Measurements from ENCODE around the gene FUT1.
A peak's percentile ranks its signal among the peaks of the same experiment; 100 is the strongest.

Gene FUT1

DNA sequence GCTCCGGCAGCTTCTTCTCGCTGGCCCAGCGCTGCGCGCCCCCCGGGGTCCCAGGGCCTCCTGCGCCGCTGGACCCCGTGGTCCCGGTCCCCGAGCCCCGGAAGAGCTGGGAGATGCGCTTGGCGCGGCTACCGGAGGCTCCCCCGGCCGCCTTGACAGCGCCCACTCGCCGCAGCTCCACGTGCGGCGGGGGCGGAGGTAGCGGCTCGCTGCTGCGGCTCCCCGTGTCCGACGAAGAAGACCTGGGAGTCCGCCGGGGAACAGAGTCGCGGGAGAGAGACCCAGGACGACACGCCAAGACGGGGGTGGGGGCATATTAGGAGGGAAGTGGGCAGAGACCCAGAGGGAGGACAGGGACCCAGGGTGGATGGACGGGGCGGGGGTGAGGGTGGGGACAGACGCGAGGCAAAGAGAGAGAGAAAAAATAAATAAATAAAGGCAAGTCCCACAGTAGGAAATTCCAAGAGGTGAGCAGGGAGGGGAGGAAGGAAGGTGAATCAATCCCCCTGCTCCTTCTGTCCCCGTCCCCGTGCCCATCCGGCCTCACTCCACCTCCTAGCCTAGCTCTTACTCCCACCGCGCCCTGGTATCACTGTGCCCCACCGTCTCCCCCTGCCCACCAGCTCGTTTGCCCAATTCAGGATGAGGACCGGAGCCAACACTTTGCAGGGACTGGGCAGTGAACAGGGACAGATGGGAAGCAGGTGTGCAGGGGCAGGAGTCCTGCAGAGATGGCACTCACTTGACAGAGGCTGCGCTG is 12.9 kb downstream of the FUT1 start:
- peaks cover 0 to 22% (median 6%) of the 10 kb centered on the region in 11 experiments; a peak in 8 of 22 replicates for H4K20me1 ChIP-seq
- H3K4me3 ChIP-seq: peak overlapping the region; percentile 67 to 86 (median 82)
- peaks cover 0 to 45% (median 18%) of the 10 kb centered on the region in 11 experiments; a peak in 21 of 22 replicates for H3K36me3 ChIP-seq
- H3K27me3 ChIP-seq: no peaks in the 10 kb centered on the region
- H3K9me3 ChIP-seq (replicated peaks in 1 of 11): no peaks in the 10 kb centered on the region
- peaks cover 34 to 51% (median 42%) of the 10 kb centered on the region in 10 experiments for H3K4me1 ChIP-seq
- H3K9ac ChIP-seq: peak overlapping the region; percentile 75 to 98 (median 85)
- TF ChIP-seq Cebpa-rat (IDR thresholded peaks at IDR 0.05): no peak
- peak overlapping the region; percentile 62 to 98 (median 86); a peak in 21 of 22 replicates for H3K27ac ChIP-seq
- H3K4me2 ChIP-seq: peak overlapping the region; percentile 98 to 100 (median 100)

GRCh38 chr19:48738557-48739403 is 13.7 kb downstream of the FUT1 start:
- no peak for TF ChIP-seq Cebpa-rat (IDR thresholded peaks at IDR 0.05)
- Histone ChIP-seq H3K9ac (peak overlapping the region; percentile 75 to 98 (median 85)), H3K4me3 (peak overlapping the region; percentile 67 to 86 (median 82)), H3K4me1 (peaks cover 34 to 48% (median 42%) of the 10 kb centered on the region in 10 experiments), H3K9me3 (replicated peaks in 1 of 11) (no peaks in the 10 kb centered on the region), H3K27ac (peak overlapping the region; percentile 62 to 98 (median 86); a peak in 21 of 22 replicates), H3K4me2 (peak overlapping the region; percentile 98 to 100 (median 100)), H4K20me1 (peaks cover 0 to 22% (median 6%) of the 10 kb centered on the region in 11 experiments; a peak in 8 of 22 replicates), H3K36me3 (peaks cover 0 to 53% (median 24%) of the 10 kb centered on the region in 11 experiments; a peak in 21 of 22 replicates), H3K27me3 (no peaks in the 10 kb centered on the region)

- Histone ChIP-seq H3K4me2 (peak overlapping the region in 7 of 11 experiments; percentile 68 to 86 (median 78); a peak in 10 of 22 replicates), H4K20me1 (peaks cover 0 to 22% (median 6%) of the 10 kb centered on the region in 11 experiments; a peak in 8 of 22 replicates), H3K4me1 (peaks cover 34 to 48% (median 42%) of the 10 kb centered on the region in 10 experiments), H3K27me3 (no peaks in the 10 kb centered on the region), H3K9me3 (replicated peaks in 1 of 11) (no peaks in the 10 kb centered on the region), H3K4me3 (no peak overlapping the region), H3K9ac (no peak overlapping the region), H3K36me3 (peaks cover 0 to 57% (median 31%) of the 10 kb centered on the region in 11 experiments; a peak in 21 of 22 replicates), H3K27ac (no peak overlapping the region)
- no peak for TF ChIP-seq Cebpa-rat (IDR thresholded peaks at IDR 0.05)
Observed at GRCh38 chr19:48737360-48737998, 15.0 kb downstream of the FUT1 start.

GRCh38 chr19:48735031-48735615 is 17.3 kb downstream of the FUT1 start:
- Histone ChIP-seq H3K27me3 (no peaks in the 10 kb centered on the region), H3K4me3 (no peak overlapping the region), H3K9me3 (replicated peaks in 1 of 11) (peaks cover 0 to 18% (median 14%) of the 10 kb centered on the region in 11 experiments; a peak in 19 of 22 replicates), H3K36me3 (peaks cover 5 to 80% (median 53%) of the 10 kb centered on the region in 11 experiments), H3K4me1 (peaks cover 12 to 25% (median 18%) of the 10 kb centered on the region in 10 experiments), H3K27ac (no peak overlapping the region), H3K4me2 (no peak overlapping the region), H4K20me1 (peaks cover 0 to 22% (median 6%) of the 10 kb centered on the region in 11 experiments; a peak in 8 of 22 replicates), H3K9ac (no peak overlapping the region)
- TF ChIP-seq Cebpa-rat (IDR thresholded peaks at IDR 0.05): no peak

DNA sequence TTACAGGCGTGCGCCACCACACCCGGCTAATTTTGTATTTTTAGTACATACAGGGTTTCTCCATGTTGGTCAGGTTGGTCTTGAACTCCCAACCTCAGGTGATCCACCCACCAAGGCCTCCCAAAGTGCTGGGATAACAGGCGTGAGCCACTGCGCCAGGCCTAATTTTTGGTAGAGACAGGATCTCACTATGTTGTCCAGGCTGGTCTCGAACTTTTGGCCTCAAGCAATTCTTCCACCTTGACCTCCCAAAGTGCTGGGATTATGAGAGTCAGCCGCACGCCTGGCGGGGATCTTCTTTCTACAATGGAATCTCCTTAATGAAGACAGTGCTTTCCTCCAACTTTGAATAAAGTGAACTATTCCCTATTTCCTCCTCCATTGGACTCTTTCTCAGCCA is 17.8 kb downstream of the FUT1 start:
- Histone ChIP-seq H3K4me1 (peaks cover 8 to 20% (median 13%) of the 10 kb centered on the region in 10 experiments; a peak in 18 of 20 replicates), H3K36me3 (peaks cover 5 to 85% (median 58%) of the 10 kb centered on the region in 11 experiments), H3K9ac (no peak overlapping the region), H3K9me3 (replicated peaks in 1 of 11) (peaks cover 0 to 23% (median 18%) of the 10 kb centered on the region in 11 experiments; a peak in 19 of 22 replicates), H3K4me3 (no peak overlapping the region), H3K4me2 (no peak overlapping the region), H3K27ac (no peak overlapping the region), H3K27me3 (no peaks in the 10 kb centered on the region), H4K20me1 (peaks cover 0 to 22% (median 6%) of the 10 kb centered on the region in 11 experiments; a peak in 8 of 22 replicates)
- TF ChIP-seq Cebpa-rat (IDR thresholded peaks at IDR 0.05): no peak

GRCh38 chr19:48731452-48731851 is 21.0 kb downstream of the FUT1 start:
- no peaks in the 10 kb centered on the region for H3K27me3 ChIP-seq
- H3K9me3 ChIP-seq (replicated peaks in 1 of 11): peaks cover 17 to 54% (median 50%) of the 10 kb centered on the region in 11 experiments
- H4K20me1 ChIP-seq: peaks cover 0 to 3% (median under 1%) of the 10 kb centered on the region in 11 experiments; a peak in 7 of 22 replicates
- H3K36me3 ChIP-seq: peaks cover 5 to 98% (median 89%) of the 10 kb centered on the region in 11 experiments
- no peak overlapping the region for H3K4me2 ChIP-seq
- no peak overlapping the region for H3K9ac ChIP-seq
- no peak for TF ChIP-seq Cebpa-rat (IDR thresholded peaks at IDR 0.05)
- H3K27ac ChIP-seq: no peak overlapping the region
- no peak overlapping the region for H3K4me3 ChIP-seq
- H3K4me1 ChIP-seq: peaks cover 6 to 10% (median 8%) of the 10 kb centered on the region in 10 experiments

- Histone ChIP-seq H3K9me3 (replicated peaks in 1 of 11) (peaks cover 31 to 64% (median 57%) of the 10 kb centered on the region in 11 experiments), H3K4me1 (peaks cover 26 to 34% (median 30%) of the 10 kb centered on the region in 10 experiments), H3K4me3 (no peak overlapping the region; a peak in 1 of 20 replicates), H3K36me3 (peaks cover 5 to 91% (median 86%) of the 10 kb centered on the region in 11 experiments; a peak in 21 of 22 replicates), H3K27ac (no peak overlapping the region), H4K20me1 (no peaks in the 10 kb centered on the region), H3K4me2 (no peak overlapping the region), H3K27me3 (no peaks in the 10 kb centered on the region), H3K9ac (no peak overlapping the region)
- TF ChIP-seq Cebpa-rat (IDR thresholded peaks at IDR 0.05): no peak
Observed at GRCh38 chr19:48728911-48729664, 23.4 kb downstream of the FUT1 start.

All from BLaER1 treated with 17β-estradiol and CSF1 and Interleukin-3, amounts not matched to agents 10 nM and 100 nM (cell line).